ENCODE data around the gene TRIM14.

- TF ChIP-seq POLR2A (IDR thresholded peaks at IDR 0.05) = no peak
- TF ChIP-seq CTCF (IDR thresholded peaks at IDR 0.05) = no peak
- no peak for TF ChIP-seq EP300 (IDR thresholded peaks at IDR 0.05)
Measured at GRCh38 chr9:98075332-98075805, 43.7 kb downstream of the TRIM14 start.
